GM19240 (cell line): Measurements from ENCODE around the gene VGLL3.
"Not testable (repeated sequence)": the region's sequence is repeated elsewhere in the genome, so short reads cannot be mapped to it uniquely, and the experiment has no call there.

Experiments
- DNase-seq: peaks from one replicate; pipeline ENCODE4 v3.0.0; 2011; ENCODE audit warnings: low spot score; ENCODE audit not compliant: insufficient read length

The VGLL3 gene

GRCh38 chr3:86990734-86991481, at the start of gene VGLL3:
TSS of gene VGLL3 (minus strand) at chr3:86991149. CDS start at chr3:86990743, 406 bp downstream.
- DNase-seq: no peak

GRCh38 chr3:87037652-87038051, 46.7 kb upstream of the VGLL3 start:
- no peak for DNase-seq

GRCh38 chr3:87036671-87037070, 45.7 kb upstream of the VGLL3 start:
- no peak for DNase-seq

- DNase-seq: no peak
These were observed 44.4 kb upstream of the VGLL3 start for GRCh38 chr3:87035339-87035738.

GRCh38 chr3:87033205-87033604, 42.3 kb upstream of the VGLL3 start:
- DNase-seq: no peak

GRCh38 chr3:87025661-87026645, 35.0 kb upstream of the VGLL3 start:
- DNase-seq: no peak

- not testable (repeated sequence) for DNase-seq
These were observed 26.4 kb upstream of the VGLL3 start for GRCh38 chr3:87017370-87017769.

GRCh38 chr3:87009271-87009670, 18.3 kb upstream of the VGLL3 start:
- no peak for DNase-seq

GRCh38 chr3:87006844-87007439, 16.0 kb upstream of the VGLL3 start:
- DNase-seq: no peak

- DNase-seq: no peak
These were observed 13.9 kb upstream of the VGLL3 start for GRCh38 chr3:87004883-87005282.

GRCh38 chr3:87002346-87002745, 11.4 kb upstream of the VGLL3 start:
- DNase-seq: no peak

- DNase-seq: no peak
These were observed 10.6 kb upstream of the VGLL3 start for GRCh38 chr3:87001473-87002098.

- DNase-seq: no peak
These were observed 10.0 kb upstream of the VGLL3 start for GRCh38 chr3:87000940-87001339.

GRCh38 chr3:86998569-86998968, 7.6 kb upstream of the VGLL3 start:
- no peak for DNase-seq

GRCh38 chr3:86996261-86996955, 5.5 kb upstream of the VGLL3 start:
- no peak for DNase-seq

GRCh38 chr3:86995537-86995936, 4.6 kb upstream of the VGLL3 start:
- no peak for DNase-seq

- no peak for DNase-seq
These were observed 2.8 kb upstream of the VGLL3 start for GRCh38 chr3:86993704-86994103.

GRCh38 chr3:86991840-86992435, 989 bp upstream of the VGLL3 start:
- no peak for DNase-seq

GRCh38 chr3:86991482-86991815, 500 bp upstream of the VGLL3 start:
- no peak for DNase-seq

GRCh38 chr3:86990012-86990733, 776 bp downstream of the VGLL3 start:
- no peak for DNase-seq
